Measurements from ENCODE around the gene ADAM30.

Gene ADAM30

GRCh38 chr1:119908661-119909060 is 12.3 kb upstream of the ADAM30 start:
- DNase-seq, result no peak

- no peak for DNase-seq
Measured at GRCh38 chr1:119906927-119907652, 10.8 kb upstream of the ADAM30 start.

- DNase-seq, result no peak
Measured at GRCh38 chr1:119903443-119903835, 7.1 kb upstream of the ADAM30 start.

GRCh38 chr1:119902775-119903442 is 6.6 kb upstream of the ADAM30 start:
- DNase-seq, result no peak

- no peak for DNase-seq
Measured at GRCh38 chr1:119898981-119899720, 2.8 kb upstream of the ADAM30 start.

GRCh38 chr1:119898530-119898929 is 2.2 kb upstream of the ADAM30 start:
- DNase-seq, result no peak

- no peak for DNase-seq
Measured at GRCh38 chr1:119895102-119895501, 1.2 kb downstream of the ADAM30 start.

GRCh38 chr1:119893827-119894700 is 2.3 kb downstream of the ADAM30 start:
- DNase-seq, result no peak

- DNase-seq, result no peak
Measured at GRCh38 chr1:119893238-119893791, 3.0 kb downstream of the ADAM30 start.

GRCh38 chr1:119891386-119891785 is 4.9 kb downstream of the ADAM30 start:
- DNase-seq, result no peak

- no peak for DNase-seq
Measured at GRCh38 chr1:119888476-119888875, 7.8 kb downstream of the ADAM30 start.

GRCh38 chr1:119887427-119887826 is 8.9 kb downstream of the ADAM30 start:
- no peak for DNase-seq

GRCh38 chr1:119885903-119886783 is 10.2 kb downstream of the ADAM30 start:
- no peak for DNase-seq

- no peak for DNase-seq
Measured at GRCh38 chr1:119884711-119885110, 11.6 kb downstream of the ADAM30 start.

- no peak for DNase-seq
Measured at GRCh38 chr1:119883826-119884225, 12.5 kb downstream of the ADAM30 start.

- no peak for DNase-seq
Measured at GRCh38 chr1:119882132-119883049, 13.9 kb downstream of the ADAM30 start.

- no peak for DNase-seq
Measured at GRCh38 chr1:119879510-119880434, 16.5 kb downstream of the ADAM30 start.

GRCh38 chr1:119878171-119878570 is 18.1 kb downstream of the ADAM30 start:
- DNase-seq, result no peak

GRCh38 chr1:119874186-119874585 is 22.1 kb downstream of the ADAM30 start:
- DNase-seq, result no peak

Measured in right kidney (tissue), 1 donor.